Measurements from ENCODE around the gene PDLIM1.

DNA sequence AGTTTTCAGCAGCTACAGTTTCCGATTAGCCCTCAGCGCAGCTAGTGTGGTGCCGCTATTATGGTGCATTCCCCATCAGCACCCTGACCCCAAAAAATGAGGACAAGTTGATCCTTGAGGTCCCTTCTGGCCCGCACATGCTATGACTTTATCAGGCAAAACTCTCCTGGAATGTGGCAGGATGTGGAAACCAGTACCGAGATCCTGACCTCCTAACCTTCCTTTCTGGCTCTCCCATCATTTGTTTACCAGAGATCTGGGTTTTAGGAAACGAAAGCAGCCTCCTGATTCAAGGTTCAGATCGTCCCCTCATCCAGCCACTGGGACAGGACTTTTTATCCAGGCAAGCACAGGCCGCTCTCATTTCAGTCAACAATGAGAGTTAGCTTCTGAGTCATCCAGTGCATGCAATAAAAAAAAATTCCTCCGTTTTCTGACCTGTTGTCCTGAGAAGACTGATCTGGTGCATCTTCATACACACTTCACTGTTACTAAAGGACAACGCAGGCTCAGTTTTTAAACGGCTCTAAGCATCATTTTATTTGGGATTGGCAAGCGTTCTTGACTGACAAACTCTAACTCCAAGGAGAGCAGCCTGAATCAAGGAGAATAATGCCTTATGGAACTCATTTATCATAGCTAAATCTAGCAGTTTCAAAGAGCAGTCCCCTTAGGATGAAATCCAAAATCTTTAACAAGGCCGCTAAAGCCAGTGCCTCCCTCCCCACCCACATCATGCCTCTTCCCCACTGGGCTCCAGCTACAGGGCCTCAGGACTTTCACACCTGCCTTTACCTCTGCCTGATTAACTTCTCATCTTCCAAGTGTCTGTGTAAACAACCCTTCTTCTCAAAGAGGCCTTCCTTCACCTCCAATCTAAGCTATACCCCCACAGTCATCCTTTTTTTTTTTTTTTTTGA, 17.1 kb downstream of the PDLIM1 start:
- no peak for TF ChIP-seq EZH2 (IDR thresholded peaks at IDR 0.05; ENCODE audit: insufficient read depth, poor library complexity, severe bottlenecking)
- no peak for TF ChIP-seq EZH2phosphoT487 (IDR thresholded peaks at IDR 0.05; ENCODE audit: insufficient read depth, low read depth)
